Measurements from ENCODE around the gene PGP.
A peak's percentile ranks its signal among the peaks of the same experiment; 100 is the strongest.

PGP gene

GRCh38 chr16:2166263-2167067 lies 48.2 kb downstream of the PGP start:
- DNase-seq (ENCODE audit: low read depth, low spot score): no peak

GRCh38 chr16:2165861-2166260 lies 48.8 kb downstream of the PGP start:
- DNase-seq (ENCODE audit: low read depth, low spot score): no peak

GRCh38 chr16:2163211-2163881 lies 51.3 kb downstream of the PGP start:
- peak; percentile 35 for DNase-seq (ENCODE audit: low read depth, low spot score)

GRCh38 chr16:2162676-2163118 lies 51.9 kb downstream of the PGP start:
- no peak for DNase-seq (ENCODE audit: low read depth, low spot score)

- DNase-seq (ENCODE audit: low read depth, low spot score): no peak
Measured at GRCh38 chr16:2161911-2162310, 52.7 kb downstream of the PGP start.

Data from astrocyte of the hippocampus (primary cell).